ENCODE measurements around the gene KLK1. TPM values are rescaled to one million over a fixed set of nuclear protein-coding genes. Genes with fewer than 3 reads are reported as not detected.

The KLK1 gene
- total and polyA plus RNA-seq, 12 donors, result 0.39 to 0.85 (median 0.64) TPM; not detected in 4

DNA sequence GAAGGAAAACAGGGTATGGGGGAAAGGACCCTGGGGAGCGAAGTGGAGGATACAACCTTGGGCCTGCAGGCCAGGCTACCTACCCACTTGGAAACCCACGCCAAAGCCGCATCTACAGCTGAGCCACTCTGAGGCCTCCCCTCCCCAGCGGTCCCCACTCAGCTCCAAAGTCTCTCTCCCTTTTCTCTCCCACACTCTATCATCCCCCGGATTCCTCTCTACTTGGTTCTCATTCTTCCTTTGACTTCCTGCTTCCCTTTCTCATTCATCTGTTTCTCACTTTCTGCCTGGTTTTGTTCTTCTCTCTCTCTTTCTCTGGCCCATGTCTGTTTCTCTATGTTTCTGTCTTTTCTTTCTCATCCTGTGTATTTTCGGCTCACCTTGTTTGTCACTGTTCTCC is 33.8 kb upstream of the KLK1 start:
- Histone ChIP-seq H3K9me3 (no peaks in the 10 kb centered on the region), H3K27ac (no peak overlapping the region), H3K4me1 (no peaks in the 10 kb centered on the region), H3K36me3 (no peaks in the 10 kb centered on the region), H3K27me3 (peaks cover 0 to 89% (median 50%) of the 10 kb centered on the region in 7 donors), H3K4me3 (no peak overlapping the region)
- intact Hi-C loops (cut with DNase I), result no loop called here
- no peak for TF ChIP-seq CTCF (IDR thresholded peaks at IDR 0.05)
- no peak for ATAC-seq
- no peak for DNase-seq
- WGBS, 2 donors, result 54 to 59% methylated on average over 6 of the region's 6 CpGs

DNA sequence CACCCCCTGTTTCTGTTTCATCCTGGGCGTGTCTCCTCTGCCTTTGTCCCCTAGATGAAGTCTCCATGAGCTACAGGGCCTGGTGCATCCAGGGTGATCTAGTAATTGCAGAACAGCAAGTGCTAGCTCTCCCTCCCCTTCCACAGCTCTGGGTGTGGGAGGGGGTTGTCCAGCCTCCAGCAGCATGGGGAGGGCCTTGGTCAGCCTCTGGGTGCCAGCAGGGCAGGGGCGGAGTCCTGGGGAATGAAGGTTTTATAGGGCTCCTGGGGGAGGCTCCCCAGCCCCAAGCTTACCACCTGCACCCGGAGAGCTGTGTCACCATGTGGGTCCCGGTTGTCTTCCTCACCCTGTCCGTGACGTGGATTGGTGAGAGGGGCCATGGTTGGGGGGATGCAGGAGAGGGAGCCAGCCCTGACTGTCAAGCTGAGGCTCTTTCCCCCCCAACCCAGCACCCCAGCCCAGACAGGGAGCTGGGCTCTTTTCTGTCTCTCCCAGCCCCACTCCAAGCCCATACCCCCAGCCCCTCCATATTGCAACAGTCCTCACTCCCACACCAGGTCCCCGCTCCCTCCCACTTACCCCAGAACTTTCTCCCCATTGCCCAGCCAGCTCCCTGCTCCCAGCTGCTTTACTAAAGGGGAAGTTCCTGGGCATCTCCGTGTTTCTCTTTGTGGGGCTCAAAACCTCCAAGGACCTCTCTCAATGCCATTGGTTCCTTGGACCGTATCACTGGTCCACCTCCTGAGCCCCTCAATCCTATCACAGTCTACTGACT is 31.2 kb upstream of the KLK1 start, which contains the start of gene KLK3:
TSS of gene KLK3 (plus strand) at position 280 of the 775 bp plus-strand sequence. CDS start at position 321, 41 bp downstream.
- Histone ChIP-seq H3K9me3 (no peaks in the 10 kb centered on the region), H3K4me1 (no peaks in the 10 kb centered on the region), H3K4me3 (no peak within 1 kb of the TSS), H3K27me3 (peaks cover 0 to 95% (median 54%) of the 10 kb centered on the region in 7 donors), H3K36me3 (no peaks in the 10 kb centered on the region), H3K27ac (no peak within 1 kb of the TSS)
- TF ChIP-seq CTCF (IDR thresholded peaks at IDR 0.05), result no peak
- WGBS, 2 donors, result 56 to 67% methylated on average over 8 to 9 of the region's 9 CpGs
- intact Hi-C loops (cut with DNase I), result no loop called here
- DNase-seq (no peak), ATAC-seq (no peak)

GRCh38 chr19:50851620-50852019 is 28.0 kb upstream of the KLK1 start:
- TF ChIP-seq CTCF (IDR thresholded peaks at IDR 0.05), result no peak
- WGBS, 2 donors, result 65 to 72% methylated on average over 4 of the region's 4 CpGs
- Histone ChIP-seq H3K4me3 (no peak overlapping the region), H3K27me3 (peaks cover 0 to 75% (median 37%) of the 10 kb centered on the region in 7 donors), H3K9me3 (no peaks in the 10 kb centered on the region), H3K4me1 (no peaks in the 10 kb centered on the region), H3K36me3 (no peaks in the 10 kb centered on the region), H3K27ac (no peak overlapping the region)
- DNase-seq, result no peak
- intact Hi-C loops (cut with DNase I), result no loop called here
- no peak for ATAC-seq

DNA sequence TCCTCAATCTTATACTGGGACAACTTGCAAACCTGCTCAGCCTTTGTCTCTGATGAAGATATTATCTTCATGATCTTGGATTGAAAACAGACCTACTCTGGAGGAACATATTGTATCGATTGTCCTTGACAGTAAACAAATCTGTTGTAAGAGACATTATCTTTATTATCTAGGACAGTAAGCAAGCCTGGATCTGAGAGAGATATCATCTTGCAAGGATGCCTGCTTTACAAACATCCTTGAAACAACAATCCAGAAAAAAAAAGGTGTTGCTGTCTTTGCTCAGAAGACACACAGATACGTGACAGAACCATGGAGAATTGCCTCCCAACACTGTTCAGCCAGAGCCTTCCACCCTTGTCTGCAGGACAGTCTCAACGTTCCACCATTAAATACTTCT is 27.2 kb upstream of the KLK1 start:
- H3K27ac ChIP-seq, result no peak overlapping the region
- no peaks in the 10 kb centered on the region for H3K9me3 ChIP-seq
- H3K36me3 ChIP-seq, result no peaks in the 10 kb centered on the region
- H3K27me3 ChIP-seq, result peaks cover 0 to 66% (median 34%) of the 10 kb centered on the region in 7 donors
- intact Hi-C loops (cut with DNase I), result no loop called here
- ATAC-seq, result no peak
- no peak for TF ChIP-seq CTCF (IDR thresholded peaks at IDR 0.05)
- 45 to 51% methylated on average over 3 of the region's 3 CpGs for WGBS, 2 donors
- DNase-seq, result no peak
- H3K4me1 ChIP-seq, result no peaks in the 10 kb centered on the region
- no peak overlapping the region for H3K4me3 ChIP-seq
